ENCODE data around the gene ALDOC.
"Not testable (repeated sequence)": the region's sequence is repeated elsewhere in the genome, so short reads cannot be mapped to it uniquely, and the experiment has no call there.

The ALDOC gene

DNA sequence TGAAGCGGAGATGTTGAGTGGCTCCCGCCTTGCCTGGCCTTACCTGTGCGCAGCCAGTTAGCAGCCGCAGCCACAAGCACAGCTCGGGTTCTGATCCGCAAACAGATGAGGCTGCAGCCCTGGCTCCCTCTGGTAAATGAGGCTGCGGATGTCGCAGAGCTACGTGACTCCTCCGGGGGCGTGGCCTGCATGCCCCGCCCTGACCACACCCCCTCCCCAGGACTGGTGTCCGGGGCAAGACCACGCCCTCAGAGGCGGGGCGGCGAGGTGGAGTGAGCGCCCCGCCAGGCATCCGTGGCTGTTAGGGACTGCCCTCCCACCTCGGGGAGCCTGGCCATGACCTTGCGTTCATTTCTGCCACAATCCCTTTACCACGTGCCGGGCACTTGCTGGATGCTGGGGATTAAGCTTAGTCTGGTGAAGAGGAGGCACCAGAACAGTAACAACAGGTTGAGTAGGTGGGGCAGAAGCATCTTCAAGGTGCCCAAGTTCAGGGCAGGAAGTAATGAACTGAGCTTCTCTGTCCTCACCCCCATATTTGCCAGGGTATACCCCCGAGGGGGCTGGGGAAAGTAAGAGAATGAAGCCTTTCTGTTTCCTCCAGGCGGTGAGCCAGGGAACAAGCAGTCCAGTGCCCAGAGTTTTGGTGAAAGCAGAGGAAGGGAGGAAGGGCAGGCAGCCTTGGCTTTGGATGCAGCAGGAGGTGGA is at the start of gene ALDOC:
ALDOC (minus strand) TSS at position 138 of the 708 bp plus-strand sequence. CDS start 1,363 bp downstream, outside the sequence.
- no peak within 1 kb of the TSS; the same call in 1 of the 2 replicates for H3K4me3 ChIP-seq (ENCODE audit: low read length)
- no peak for TF ChIP-seq ZNF274 (IDR thresholded peaks at IDR 0.05; ENCODE audit: low read depth, low read length)

DNA sequence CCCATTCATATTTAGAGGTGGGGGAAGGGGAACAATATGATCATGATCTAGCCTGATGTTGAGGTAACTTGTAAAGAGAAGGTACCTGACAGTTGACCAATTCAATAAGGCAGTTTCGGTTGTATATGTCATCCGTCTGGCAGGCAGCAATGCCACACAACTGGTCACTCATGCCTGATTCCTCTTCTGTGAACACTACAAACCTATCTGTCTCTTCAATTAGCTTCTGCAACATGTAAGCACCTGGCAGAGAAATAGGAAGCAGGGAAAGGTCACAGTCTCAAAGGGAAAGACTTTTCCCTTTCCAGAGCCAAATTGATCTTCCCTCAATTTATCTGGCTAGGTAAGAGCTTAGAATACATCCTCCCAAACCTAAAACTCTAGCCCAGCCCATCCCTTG is 47.5 kb upstream of the ALDOC start:
- no peak overlapping the region for H3K4me3 ChIP-seq (ENCODE audit: low read length)
- no peak for TF ChIP-seq ZNF274 (IDR thresholded peaks at IDR 0.05; ENCODE audit: low read depth, low read length)

DNA sequence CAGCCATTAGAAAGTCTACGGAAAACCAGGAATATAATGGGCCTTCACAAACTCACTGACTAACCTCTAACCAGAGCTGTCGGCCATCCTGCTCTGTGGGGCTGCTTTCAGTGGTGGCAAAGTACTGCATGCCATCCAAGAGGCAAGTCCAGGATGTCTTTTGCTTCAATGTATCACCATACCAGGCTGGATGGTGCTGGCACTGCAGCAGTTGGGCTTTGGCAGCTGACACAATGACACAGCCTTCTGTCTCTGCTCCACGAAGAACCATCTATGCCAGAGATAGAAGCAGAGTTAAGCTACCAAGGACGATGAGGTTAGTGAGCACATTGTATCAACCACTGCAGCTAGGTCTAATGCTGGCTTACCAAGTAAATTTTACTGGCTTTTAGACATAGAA is 47.0 kb upstream of the ALDOC start:
- H3K4me3 ChIP-seq (ENCODE audit: low read length), result no peak overlapping the region
- no peak for TF ChIP-seq ZNF274 (IDR thresholded peaks at IDR 0.05; ENCODE audit: low read depth, low read length)

DNA sequence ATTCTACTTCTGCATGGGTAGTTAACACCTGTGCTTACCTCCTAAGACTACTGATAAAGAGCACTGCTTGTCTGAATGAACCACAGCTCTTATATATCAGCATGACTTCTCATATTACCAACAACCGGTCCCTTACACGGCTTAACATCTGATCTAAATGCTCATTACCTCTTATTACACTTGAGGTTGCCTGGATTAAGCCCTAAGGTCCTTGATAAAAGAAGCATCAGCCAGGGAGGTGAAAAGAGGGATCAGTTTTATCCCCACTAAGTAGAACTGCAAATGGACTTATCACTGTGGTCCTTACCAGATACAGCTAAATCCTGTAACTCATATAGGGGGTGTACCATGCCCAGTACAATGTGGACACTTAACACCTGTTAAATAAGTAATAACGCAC is 45.5 kb upstream of the ALDOC start:
- H3K4me3 ChIP-seq (ENCODE audit: low read length), result no peak overlapping the region
- TF ChIP-seq ZNF274 (IDR thresholded peaks at IDR 0.05; ENCODE audit: low read depth, low read length), result no peak

DNA sequence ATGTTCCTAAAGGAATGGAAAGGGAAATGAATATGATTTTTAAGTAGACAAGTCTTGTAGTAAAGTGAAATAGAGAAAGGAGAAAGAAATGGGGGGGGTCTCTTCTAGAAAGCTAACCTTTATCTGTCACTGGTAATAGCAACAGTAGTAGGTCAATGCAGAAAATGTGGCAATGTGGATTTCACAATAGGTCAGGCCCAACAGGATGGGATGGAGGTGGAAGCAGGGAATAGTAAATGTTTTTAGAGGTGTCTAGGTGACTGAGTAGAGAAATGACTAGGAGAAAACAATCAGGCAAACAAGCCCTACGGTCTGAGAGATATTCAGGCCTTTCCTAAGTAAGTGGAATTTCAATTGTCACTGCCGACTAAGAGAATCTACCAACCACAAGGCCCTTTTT is 43.3 kb upstream of the ALDOC start:
- TF ChIP-seq ZNF274 (IDR thresholded peaks at IDR 0.05; ENCODE audit: low read depth, low read length), result no peak
- no peak overlapping the region for H3K4me3 ChIP-seq (ENCODE audit: low read length)

DNA sequence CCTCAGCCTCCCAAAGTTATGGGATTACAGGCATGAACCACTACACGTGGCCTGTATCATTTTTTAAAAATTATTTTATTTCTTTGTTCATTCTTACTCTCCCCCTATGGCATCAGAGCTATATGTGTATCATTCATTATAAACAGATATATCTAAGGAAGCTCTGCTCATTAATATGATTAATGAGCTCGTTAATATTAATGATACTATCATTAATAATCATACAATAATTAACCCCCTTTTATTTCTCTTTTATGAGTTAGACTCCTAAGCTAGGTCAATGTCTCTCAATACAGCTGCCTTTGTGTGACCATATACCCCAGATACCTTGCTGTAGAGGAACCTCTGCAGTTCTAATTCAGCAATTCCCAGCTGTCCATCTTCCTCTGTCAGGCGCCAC is 41.8 kb upstream of the ALDOC start:
- H3K4me3 ChIP-seq (ENCODE audit: low read length), result no peak overlapping the region
- no peak for TF ChIP-seq ZNF274 (IDR thresholded peaks at IDR 0.05; ENCODE audit: low read depth, low read length)

DNA sequence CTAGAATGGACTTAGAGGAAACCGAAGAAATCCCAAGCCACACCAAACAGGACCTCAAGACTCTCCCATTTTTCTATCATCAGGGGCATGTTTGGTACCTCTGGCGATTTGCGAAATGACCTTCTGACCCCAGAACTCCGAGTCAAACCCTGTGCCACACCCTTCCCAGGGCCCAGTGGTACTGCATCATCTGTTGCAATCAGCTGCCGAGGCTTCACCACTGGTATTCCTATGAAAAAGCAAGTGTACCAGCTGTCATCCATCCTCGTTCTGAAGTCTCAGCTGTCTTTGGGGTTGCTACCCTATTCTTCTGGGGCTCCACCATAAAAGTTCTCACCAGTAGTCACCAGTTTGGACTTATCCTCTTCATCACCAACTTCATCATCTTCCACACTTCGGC is 39.6 kb upstream of the ALDOC start:
- no peak for TF ChIP-seq ZNF274 (IDR thresholded peaks at IDR 0.05; ENCODE audit: low read depth, low read length)
- no peak overlapping the region for H3K4me3 ChIP-seq (ENCODE audit: low read length)

DNA sequence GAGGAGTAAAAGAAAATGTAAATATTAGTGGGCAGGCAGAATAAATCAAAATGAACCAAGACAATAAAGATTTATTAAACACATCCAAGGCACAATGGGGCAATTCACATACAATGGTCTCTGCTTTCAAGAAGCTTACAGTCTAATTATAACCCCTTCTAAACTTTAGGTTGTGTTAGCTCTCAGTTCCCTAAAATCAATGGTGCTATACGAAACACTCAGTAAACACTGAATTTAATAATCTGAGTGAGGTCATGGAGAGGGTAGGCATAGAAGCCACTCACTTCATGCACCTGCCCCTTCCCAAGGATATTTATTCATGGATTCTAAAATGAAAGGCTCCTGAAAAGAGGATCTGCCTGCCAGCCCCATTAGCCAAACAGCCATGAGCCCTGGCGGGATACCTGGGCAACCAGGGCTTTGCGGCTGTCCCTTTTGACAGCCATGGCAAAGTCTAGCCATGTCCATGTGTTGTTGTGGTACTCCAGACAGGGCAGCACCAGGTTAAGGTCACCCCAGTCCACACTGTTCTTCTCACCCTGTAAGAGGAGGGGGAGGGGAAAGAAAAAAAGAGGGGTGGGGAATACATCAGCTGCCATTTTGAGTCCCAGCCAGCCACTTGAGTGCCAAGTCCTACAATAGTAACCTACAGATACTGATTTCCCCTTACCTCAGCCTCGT is 38.7 kb upstream of the ALDOC start:
- TF ChIP-seq ZNF274 (IDR thresholded peaks at IDR 0.05; ENCODE audit: low read depth, low read length), result no peak
- H3K4me3 ChIP-seq (ENCODE audit: low read length), result no peak overlapping the region

DNA sequence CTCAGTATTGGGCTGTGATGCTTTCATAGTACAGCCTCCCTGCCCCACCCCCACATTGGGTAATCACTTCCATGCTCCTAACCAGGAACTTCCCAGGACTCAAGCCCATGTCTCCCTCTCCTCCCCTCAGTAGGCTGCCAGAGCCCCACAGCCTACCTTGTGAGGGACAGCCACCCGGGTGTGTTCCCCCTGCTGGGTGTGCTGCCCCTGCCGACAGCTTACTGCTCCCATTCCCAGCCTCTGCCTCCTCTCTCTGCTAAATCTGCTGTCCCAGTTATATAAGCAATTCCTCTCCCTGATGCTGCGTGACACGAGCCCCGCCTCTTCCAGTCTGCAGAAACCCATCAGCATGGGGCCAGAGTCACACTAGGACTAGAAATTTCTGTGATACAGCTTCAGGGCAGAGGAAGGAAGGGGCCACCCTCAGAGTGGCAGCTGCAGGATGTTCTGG is 37.3 kb upstream of the ALDOC start, which contains the start of gene RSKR:
RSKR (minus strand) TSS at position 255 of the 451 bp plus-strand sequence; CDS start at position 231, 24 bp downstream.
- TF ChIP-seq ZNF274 (IDR thresholded peaks at IDR 0.05; ENCODE audit: low read depth, low read length), result no peak
- H3K4me3 ChIP-seq (ENCODE audit: low read length), result no peak within 1 kb of the TSS

DNA sequence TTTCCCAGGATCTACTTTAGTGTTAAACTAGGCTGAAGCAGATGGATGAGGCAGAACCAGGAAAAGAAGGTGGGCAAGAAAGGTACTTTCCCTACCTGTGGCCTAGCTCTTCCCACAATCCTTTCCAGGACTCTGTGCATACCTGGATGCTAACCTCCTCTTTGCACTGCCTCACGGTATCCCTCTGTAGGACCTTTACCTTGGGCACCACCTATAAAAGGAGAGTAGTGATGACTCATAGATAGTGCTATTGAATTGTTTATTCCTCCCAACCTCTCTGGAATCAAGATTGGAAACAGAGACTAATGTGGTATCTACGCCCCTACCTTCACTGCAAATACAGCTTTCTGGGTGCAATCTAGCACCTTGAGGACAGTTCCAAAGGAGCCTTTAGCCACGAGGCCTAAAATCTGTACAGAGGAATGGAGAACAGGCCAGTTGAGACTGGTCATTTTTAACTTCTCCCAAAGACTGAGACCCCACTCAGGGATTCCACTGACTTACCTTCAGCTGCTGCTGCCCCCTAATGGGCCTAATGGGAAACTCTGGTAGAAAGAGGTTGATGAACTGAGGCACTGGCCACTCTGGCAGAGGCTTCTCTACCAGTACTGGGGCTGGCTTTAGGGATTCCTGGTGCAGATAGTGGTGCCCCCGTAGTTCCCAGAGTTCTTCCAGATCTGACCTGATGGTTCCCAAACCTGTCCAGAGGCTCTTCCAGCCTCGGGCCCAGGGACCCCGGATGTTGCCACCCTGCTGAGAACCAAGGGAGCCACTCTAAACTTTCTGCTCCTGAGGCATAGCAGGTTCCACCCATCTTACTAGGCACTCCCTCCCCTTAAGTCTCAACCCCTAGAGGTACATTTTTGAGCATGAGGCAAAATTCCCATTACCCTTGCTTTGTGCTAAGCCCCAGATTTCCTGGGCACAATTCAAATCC is 36.5 kb upstream of the ALDOC start:
- H3K4me3 ChIP-seq (ENCODE audit: low read length), result no peak overlapping the region
- TF ChIP-seq ZNF274 (IDR thresholded peaks at IDR 0.05; ENCODE audit: low read depth, low read length), result no peak

DNA sequence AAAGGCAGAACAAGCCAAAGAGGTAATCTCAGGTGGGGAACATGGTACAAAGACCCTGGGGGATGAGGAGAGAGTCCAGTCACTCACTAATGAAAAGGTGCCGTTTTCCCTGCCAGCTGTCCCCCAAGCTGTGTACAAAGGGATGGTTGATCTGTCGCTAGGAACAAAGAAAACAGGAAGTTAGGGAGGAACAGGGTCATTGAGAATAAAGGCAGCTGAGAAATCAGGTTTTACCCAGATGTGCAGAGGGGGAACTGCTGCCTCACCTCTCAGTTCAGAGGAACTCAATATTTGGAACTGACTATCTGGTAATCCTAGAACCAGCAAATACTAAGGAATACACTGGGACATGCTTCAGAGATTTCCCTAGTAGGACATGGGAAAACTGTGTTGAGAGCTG is 35.8 kb upstream of the ALDOC start:
- no peak for TF ChIP-seq ZNF274 (IDR thresholded peaks at IDR 0.05; ENCODE audit: low read depth, low read length)

DNA sequence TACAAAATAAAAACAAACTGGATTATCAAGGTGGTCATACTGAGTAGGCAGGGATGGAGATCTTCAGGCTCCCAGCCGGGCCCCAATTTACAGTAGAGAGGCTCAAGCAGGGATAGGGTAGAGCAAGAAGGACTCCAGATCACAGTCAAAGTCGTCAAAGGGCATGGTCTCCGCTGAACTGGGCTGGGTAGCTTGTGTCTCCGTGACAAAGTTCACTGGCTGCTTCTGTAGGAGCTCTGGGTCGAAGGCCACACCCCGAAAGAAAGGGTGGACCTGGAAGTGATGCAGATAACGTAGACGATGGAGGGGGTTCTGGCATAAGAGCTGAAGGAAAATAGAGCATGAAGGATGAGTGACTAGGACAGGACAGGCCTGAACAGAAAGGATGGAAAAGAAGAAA is 33.7 kb upstream of the ALDOC start:
- TF ChIP-seq ZNF274 (IDR thresholded peaks at IDR 0.05; ENCODE audit: low read depth, low read length), result no peak
- H3K4me3 ChIP-seq (ENCODE audit: low read length), result no peak overlapping the region

More for the DNA sequence above, 35.8 kb upstream of the ALDOC start:
- H3K4me3 ChIP-seq (ENCODE audit: low read length), result no peak overlapping the region

DNA sequence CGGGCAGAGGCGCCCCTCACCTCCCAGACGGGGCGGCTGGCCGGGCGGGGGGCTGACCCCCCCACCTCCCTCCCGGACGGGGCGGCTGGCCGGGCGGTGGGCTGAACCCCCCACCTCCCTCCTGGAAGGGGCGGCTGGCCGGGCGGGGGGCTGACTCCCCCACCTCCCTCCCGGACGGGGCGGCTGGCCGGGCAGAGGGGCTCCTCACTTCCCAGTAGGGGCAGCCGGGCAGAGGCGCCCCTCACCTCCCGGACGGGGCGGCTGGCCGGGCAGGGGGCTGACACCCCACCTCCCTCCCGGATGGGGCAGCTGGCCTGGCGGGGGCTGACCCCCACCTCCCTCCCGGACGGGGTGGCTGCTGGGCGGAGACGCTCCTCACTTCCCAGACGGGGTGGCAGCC is 27.3 kb upstream of the ALDOC start:
- H3K4me3 ChIP-seq (ENCODE audit: low read length), result not testable (repeated sequence)
